GM10266 (cell line): ENCODE measurements around the gene RYR3.

Experiments
- DNase-seq: peaks from one replicate; pipeline ENCODE4 v3.0.0; 2012; ENCODE audit errors: extremely low spot score
- TF ChIP-seq, protein P1 (sequence below): IDR thresholded peaks from 2 replicates; pipeline ENCODE4 v1.5.1; 2012; ENCODE audit warnings: mild to moderate bottlenecking, low read depth; ENCODE audit not compliant: control insufficient read depth, insufficient read depth; ENCODE audit errors: missing control alignments

The RYR3 gene

GRCh38 chr15:33378866-33379480 is 68.2 kb downstream of the RYR3 start:
- DNase-seq, result no peak
- TF ChIP-seq, protein P1, sequence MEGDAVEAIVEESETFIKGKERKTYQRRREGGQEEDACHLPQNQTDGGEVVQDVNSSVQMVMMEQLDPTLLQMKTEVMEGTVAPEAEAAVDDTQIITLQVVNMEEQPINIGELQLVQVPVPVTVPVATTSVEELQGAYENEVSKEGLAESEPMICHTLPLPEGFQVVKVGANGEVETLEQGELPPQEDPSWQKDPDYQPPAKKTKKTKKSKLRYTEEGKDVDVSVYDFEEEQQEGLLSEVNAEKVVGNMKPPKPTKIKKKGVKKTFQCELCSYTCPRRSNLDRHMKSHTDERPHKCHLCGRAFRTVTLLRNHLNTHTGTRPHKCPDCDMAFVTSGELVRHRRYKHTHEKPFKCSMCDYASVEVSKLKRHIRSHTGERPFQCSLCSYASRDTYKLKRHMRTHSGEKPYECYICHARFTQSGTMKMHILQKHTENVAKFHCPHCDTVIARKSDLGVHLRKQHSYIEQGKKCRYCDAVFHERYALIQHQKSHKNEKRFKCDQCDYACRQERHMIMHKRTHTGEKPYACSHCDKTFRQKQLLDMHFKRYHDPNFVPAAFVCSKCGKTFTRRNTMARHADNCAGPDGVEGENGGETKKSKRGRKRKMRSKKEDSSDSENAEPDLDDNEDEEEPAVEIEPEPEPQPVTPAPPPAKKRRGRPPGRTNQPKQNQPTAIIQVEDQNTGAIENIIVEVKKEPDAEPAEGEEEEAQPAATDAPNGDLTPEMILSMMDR, result no peak

- no peak for DNase-seq
- TF ChIP-seq, protein P1, result no peak
Observed at GRCh38 chr15:33380406-33380805, 69.6 kb downstream of the RYR3 start.

DNA sequence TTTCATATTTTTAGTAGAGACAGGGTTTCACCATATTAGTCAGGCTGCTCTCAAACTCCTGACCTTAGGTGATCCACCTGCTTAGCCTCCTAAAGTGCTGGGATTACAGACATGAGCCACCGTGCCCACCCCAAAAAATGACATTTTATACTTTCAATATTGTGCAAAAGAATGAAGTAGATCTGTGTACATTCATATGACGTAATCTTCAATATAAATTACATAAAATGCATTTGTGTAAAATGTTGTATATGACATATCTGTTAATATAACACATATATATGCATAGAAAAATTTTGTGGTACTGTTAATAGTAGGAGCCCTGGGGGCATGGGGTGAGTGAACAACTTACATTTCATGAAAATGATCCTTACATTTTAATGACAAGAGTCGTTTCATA is 71.7 kb downstream of the RYR3 start:
- DNase-seq, result no peak
- TF ChIP-seq, protein P1, result no peak

DNA sequence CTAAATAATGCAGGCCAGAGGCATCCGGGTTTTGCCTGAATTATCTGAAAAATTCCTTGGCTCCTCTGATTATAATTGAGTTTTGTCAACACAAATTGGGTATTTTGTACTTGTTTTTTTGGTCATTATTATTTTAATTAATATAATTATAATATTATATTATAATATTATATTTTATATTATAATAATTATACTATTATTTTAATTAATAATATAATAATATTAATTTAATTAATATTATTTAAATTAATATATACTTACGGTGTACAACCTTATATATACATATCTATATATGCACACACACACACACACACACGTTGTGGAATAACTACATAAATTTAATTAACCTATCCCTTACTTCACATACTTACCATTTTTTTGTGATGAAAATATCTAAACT is 73.5 kb downstream of the RYR3 start:
- TF ChIP-seq, protein P1, result no peak
- DNase-seq, result no peak

- DNase-seq, result no peak
- TF ChIP-seq, protein P1, result no peak
Observed at GRCh38 chr15:33392453-33392852, 81.7 kb downstream of the RYR3 start.

DNA sequence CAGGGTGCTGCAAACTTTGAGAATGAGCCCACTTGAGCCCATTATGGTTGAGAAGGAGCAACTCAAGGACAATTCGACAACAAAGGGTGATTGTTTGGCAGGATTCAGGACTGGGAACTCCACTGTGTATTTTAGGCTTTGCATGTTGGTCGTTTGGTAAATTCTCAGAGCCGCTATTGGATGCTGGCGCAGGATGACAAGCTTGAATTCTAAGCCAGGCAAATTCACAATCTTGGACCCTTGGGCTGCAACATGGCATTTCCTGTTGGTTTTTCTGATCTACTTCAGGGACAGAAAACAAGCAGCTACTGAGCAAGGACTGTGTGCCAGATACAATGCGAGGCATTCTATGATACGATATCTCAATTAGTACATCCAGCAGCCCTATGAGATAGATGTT is 82.8 kb downstream of the RYR3 start:
- TF ChIP-seq, protein P1, result no peak
- no peak for DNase-seq

GRCh38 chr15:33395321-33395720 is 84.6 kb downstream of the RYR3 start:
- TF ChIP-seq, protein P1, result no peak

More at GRCh38 chr15:33395321-33395720, 84.6 kb downstream of the RYR3 start:
- no peak for DNase-seq
